ENCODE measurements around the gene CNTNAP2. TPM values are rescaled to one million over a fixed set of nuclear protein-coding genes. Genes with fewer than 3 reads are reported as not detected.

CNTNAP2 gene
- total and polyA plus RNA-seq, 2 of the 4 experiments (the other 2 are of a cell fraction), result not detected

- no peak overlapping the region for H2BK15ac ChIP-seq (ENCODE audit: low read depth, low read length)
- no peak overlapping the region for H2BK5ac ChIP-seq (ENCODE audit: low read depth, low read length, poor library complexity, severe bottlenecking)
- no peak overlapping the region for H4K5ac ChIP-seq (ENCODE audit: low read depth, low read length)
- no peak overlapping the region for H4K91ac ChIP-seq (ENCODE audit: insufficient read depth, low read depth, low read length)
- no peaks in the 10 kb centered on the region for H3K27me3 ChIP-seq (ENCODE audit: control insufficient read depth, insufficient read depth, low read length)
- no CpG with 5 or more reads among the region's 3 CpGs for WGBS, 2 experiments (ENCODE audit: extremely low coverage in 2 of 2, insufficient read length in 1 of 2)
- no peaks in the 10 kb centered on the region for H4K20me1 ChIP-seq (ENCODE audit: insufficient read depth, low read length)
- H2BK120ac ChIP-seq (ENCODE audit: low read depth, low read length), result no peak overlapping the region
- no peaks in the 10 kb centered on the region for H3K4me1 ChIP-seq (ENCODE audit: control insufficient read depth, insufficient read depth, low read length)
- no peak overlapping the region for H4K8ac ChIP-seq (ENCODE audit: low read depth in 2 of 2, low read length in 2 of 2)
- H2AK9ac ChIP-seq (replicated peaks; ENCODE audit: low read depth, low read length, poor library complexity), result no peak overlapping the region
- H2BK20ac ChIP-seq (ENCODE audit: low read depth, low read length), result no peak overlapping the region
- H3K36me3 ChIP-seq (ENCODE audit: control insufficient read depth, insufficient read depth, low read length), result no peaks in the 10 kb centered on the region
- in situ Hi-C loops (cut with MboI; ENCODE audit: low sequenced_read_pairs), result no loop called here
- BruUV-seq (replicated peaks), result no TSS peak
- H3K23ac ChIP-seq (ENCODE audit: low read depth, low read length), result no peak overlapping the region
- ChIA-PET CTCF (no interaction called here), POLR2A (ENCODE audit: unreplicated experiment) (interaction anchor here (0.6 kb wide), 1 partner anchor 18 kb away, joined by 3 read pairs; no protein-coding TSS in a partner anchor)
- no peak overlapping the region for H2AK5ac ChIP-seq (ENCODE audit: low read depth, low read length)
- H3K14ac ChIP-seq (replicated peaks; ENCODE audit: low read depth, low read length), result no peak overlapping the region
- peaks cover 6% of the 10 kb centered on the region; the same call in 1 of the 2 replicates for H3K9me3 ChIP-seq (ENCODE audit: control insufficient read depth, insufficient read depth, low read length)
- no peak for TF ChIP-seq POLR2A (IDR thresholded peaks at IDR 0.05; ENCODE audit: low read depth, low read length)
- TF ChIP-seq RFX5 (IDR thresholded peaks at IDR 0.05; ENCODE audit: low read depth, low read length), result no peak
- TF ChIP-seq CEBPB (IDR thresholded peaks at IDR 0.05; ENCODE audit: low read depth, low read length), result no peak
- TF ChIP-seq FOS (IDR thresholded peaks at IDR 0.05; ENCODE audit: low read depth, low read length), result no peak
- TF ChIP-seq RCOR1 (IDR thresholded peaks at IDR 0.05; ENCODE audit: insufficient replicate concordance, low read length), result no peak
- TF ChIP-seq SMC3 (IDR thresholded peaks at IDR 0.05; ENCODE audit: low read depth, low read length), result no peak
- no peak for TF ChIP-seq MAFK (IDR thresholded peaks at IDR 0.05; ENCODE audit: low read depth, low read length)
- no peak for TF ChIP-seq ELK1 (IDR thresholded peaks at IDR 0.05; ENCODE audit: borderline replicate concordance, low read depth, low read length)
- TF ChIP-seq MXI1 (IDR thresholded peaks at IDR 0.05; ENCODE audit: borderline replicate concordance, low read depth, low read length), result no peak
- no peak for TF ChIP-seq NFE2L2 (IDR thresholded peaks at IDR 0.05; ENCODE audit: low read depth, low read length)
- TF ChIP-seq RAD21 (IDR thresholded peaks at IDR 0.05; ENCODE audit: low read length), result no peak
- no peak overlapping the region for H3K9ac ChIP-seq (ENCODE audit: low read depth, low read length)
- H3K79me1 ChIP-seq (ENCODE audit: low read depth in 1 of 2, low read length in 2 of 2), result no peaks in the 10 kb centered on the region
- no peak overlapping the region for H3K27ac ChIP-seq (ENCODE audit: insufficient read depth, low read length)
- intact Hi-C loops (cut with micrococcal nuclease), result no loop called here
- no peaks in the 10 kb centered on the region for H3K9me1 ChIP-seq (ENCODE audit: insufficient read depth, low read length)
- ATAC-seq (ENCODE audit: low read depth) (no peak), DNase-seq (no peak)
- H3K18ac ChIP-seq (ENCODE audit: low read depth, low read length), result no peak overlapping the region
- dilution Hi-C loops (cut with HindIII; ENCODE audit: low sequenced_read_pairs, unreplicated experiment), result no loop called here
- H3K4me3 ChIP-seq (ENCODE audit: insufficient read depth, low read depth, low read length), result no peak overlapping the region
- no peak overlapping the region for H3K4me2 ChIP-seq (ENCODE audit: low read depth, low read length)
- no peak overlapping the region for H3K4ac ChIP-seq (ENCODE audit: low read depth, low read length)
- no peak overlapping the region for H2AFZ ChIP-seq (replicated peaks; ENCODE audit: low read length, poor library complexity)
- H3K56ac ChIP-seq (ENCODE audit: extremely low read depth, insufficient read depth, low read length), result no peak overlapping the region
These were observed 1939.8 kb downstream of the CNTNAP2 start for GRCh38 chr7:148056406-148056805.
